Liver (tissue), 3 donors: Measurements from ENCODE around the gene PFN2.
"Not testable (repeated sequence)": the region's sequence is repeated elsewhere in the genome, so short reads cannot be mapped to it uniquely, and the experiment has no call there.

ENCODE experiments used
- EGR1 ChIP-seq, 2 donors: IDR thresholded peaks; 2 replicates each; pipeline ENCODE4 v1.6.1; 2016 to 2018; ENCODE audit warnings: antibody characterized with exemption in 2 of 2, low read depth in 2 of 2
- FOXA2 ChIP-seq: IDR thresholded peaks from 2 replicates; pipeline ENCODE4 v1.6.1; 2016; ENCODE audit warnings: antibody characterized with exemption
- HNF4G ChIP-seq: IDR thresholded peaks from 2 replicates; pipeline ENCODE4 v1.6.1; 2016; ENCODE audit warnings: antibody characterized with exemption
- JUND ChIP-seq, 2 donors: IDR thresholded peaks; 2 replicates each; pipeline ENCODE4 v1.6.1; 2016; ENCODE audit warnings: antibody characterized with exemption in 2 of 2
- RAD21 ChIP-seq, 2 donors: IDR thresholded peaks; 2 replicates each; pipeline ENCODE4 v1.6.1; 2016; ENCODE audit warnings: antibody characterized with exemption in 2 of 2, mild to moderate bottlenecking in 2 of 2
- YY1 ChIP-seq: IDR thresholded peaks from 2 replicates; pipeline ENCODE4 v1.6.1; 2016; ENCODE audit warnings: antibody characterized with exemption, mild to moderate bottlenecking
- TF ChIP-seq, protein P1 (sequence below): fragments of 150-350 bp; IDR thresholded peaks from 2 replicates; pipeline ENCODE4 v1.5.1; 2017; ENCODE audit warnings: improper control_type of control experiment, low read depth, low read length; ENCODE audit not compliant: missing input control
- TF ChIP-seq, protein P2 (sequence below): IDR thresholded peaks from 2 replicates; pipeline ENCODE4 v1.6.1; 2016; ENCODE audit warnings: antibody characterized with exemption, mild to moderate bottlenecking
- TF ChIP-seq, protein P3 (sequence below): IDR thresholded peaks from 2 replicates; pipeline ENCODE4 v1.6.1; 2016; ENCODE audit warnings: antibody characterized with exemption
- TF ChIP-seq, protein P4 (sequence below): IDR thresholded peaks from 2 replicates; pipeline ENCODE4 v1.6.1; 2016; ENCODE audit warnings: antibody characterized with exemption
- donor health status: healthy.
- donor health status: healthy.

DNA sequence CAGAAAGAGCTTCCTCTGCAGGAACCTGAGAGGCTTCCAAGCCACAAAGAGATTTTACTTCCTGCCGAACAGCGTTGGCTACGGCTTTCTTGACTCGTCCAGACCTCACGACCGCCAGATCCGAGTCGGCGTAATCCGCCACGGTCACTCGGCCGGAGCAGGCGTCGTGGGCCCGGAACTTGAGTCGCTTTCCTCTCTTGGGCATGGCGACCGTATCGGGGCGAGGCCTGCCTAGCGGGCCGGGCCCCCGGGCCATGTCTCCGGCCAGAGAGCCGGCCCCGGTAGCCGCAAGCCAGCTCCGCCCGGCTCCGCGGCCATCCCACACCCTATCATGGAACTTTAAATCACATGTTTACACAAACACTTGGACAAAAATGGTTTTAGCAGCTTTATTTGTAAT, 12.4 kb upstream of the PFN2 start:
- TF ChIP-seq, protein P1, sequence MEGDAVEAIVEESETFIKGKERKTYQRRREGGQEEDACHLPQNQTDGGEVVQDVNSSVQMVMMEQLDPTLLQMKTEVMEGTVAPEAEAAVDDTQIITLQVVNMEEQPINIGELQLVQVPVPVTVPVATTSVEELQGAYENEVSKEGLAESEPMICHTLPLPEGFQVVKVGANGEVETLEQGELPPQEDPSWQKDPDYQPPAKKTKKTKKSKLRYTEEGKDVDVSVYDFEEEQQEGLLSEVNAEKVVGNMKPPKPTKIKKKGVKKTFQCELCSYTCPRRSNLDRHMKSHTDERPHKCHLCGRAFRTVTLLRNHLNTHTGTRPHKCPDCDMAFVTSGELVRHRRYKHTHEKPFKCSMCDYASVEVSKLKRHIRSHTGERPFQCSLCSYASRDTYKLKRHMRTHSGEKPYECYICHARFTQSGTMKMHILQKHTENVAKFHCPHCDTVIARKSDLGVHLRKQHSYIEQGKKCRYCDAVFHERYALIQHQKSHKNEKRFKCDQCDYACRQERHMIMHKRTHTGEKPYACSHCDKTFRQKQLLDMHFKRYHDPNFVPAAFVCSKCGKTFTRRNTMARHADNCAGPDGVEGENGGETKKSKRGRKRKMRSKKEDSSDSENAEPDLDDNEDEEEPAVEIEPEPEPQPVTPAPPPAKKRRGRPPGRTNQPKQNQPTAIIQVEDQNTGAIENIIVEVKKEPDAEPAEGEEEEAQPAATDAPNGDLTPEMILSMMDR = not testable (repeated sequence)
- not testable (repeated sequence) for TF ChIP-seq HNF4G; RAD21 (IDR thresholded peaks at IDR 0.05); JUND (IDR thresholded peaks at IDR 0.05); FOXA2; YY1; EGR1 (IDR thresholded peaks at IDR 0.05; ENCODE audit: low read depth in 2 of 2)
- TF ChIP-seq, protein P2, sequence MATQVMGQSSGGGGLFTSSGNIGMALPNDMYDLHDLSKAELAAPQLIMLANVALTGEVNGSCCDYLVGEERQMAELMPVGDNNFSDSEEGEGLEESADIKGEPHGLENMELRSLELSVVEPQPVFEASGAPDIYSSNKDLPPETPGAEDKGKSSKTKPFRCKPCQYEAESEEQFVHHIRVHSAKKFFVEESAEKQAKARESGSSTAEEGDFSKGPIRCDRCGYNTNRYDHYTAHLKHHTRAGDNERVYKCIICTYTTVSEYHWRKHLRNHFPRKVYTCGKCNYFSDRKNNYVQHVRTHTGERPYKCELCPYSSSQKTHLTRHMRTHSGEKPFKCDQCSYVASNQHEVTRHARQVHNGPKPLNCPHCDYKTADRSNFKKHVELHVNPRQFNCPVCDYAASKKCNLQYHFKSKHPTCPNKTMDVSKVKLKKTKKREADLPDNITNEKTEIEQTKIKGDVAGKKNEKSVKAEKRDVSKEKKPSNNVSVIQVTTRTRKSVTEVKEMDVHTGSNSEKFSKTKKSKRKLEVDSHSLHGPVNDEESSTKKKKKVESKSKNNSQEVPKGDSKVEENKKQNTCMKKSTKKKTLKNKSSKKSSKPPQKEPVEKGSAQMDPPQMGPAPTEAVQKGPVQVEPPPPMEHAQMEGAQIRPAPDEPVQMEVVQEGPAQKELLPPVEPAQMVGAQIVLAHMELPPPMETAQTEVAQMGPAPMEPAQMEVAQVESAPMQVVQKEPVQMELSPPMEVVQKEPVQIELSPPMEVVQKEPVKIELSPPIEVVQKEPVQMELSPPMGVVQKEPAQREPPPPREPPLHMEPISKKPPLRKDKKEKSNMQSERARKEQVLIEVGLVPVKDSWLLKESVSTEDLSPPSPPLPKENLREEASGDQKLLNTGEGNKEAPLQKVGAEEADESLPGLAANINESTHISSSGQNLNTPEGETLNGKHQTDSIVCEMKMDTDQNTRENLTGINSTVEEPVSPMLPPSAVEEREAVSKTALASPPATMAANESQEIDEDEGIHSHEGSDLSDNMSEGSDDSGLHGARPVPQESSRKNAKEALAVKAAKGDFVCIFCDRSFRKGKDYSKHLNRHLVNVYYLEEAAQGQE = not testable (repeated sequence)
- TF ChIP-seq, protein P3, sequence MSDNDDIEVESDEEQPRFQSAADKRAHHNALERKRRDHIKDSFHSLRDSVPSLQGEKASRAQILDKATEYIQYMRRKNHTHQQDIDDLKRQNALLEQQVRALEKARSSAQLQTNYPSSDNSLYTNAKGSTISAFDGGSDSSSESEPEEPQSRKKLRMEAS = not testable (repeated sequence)
- TF ChIP-seq, protein P4, sequence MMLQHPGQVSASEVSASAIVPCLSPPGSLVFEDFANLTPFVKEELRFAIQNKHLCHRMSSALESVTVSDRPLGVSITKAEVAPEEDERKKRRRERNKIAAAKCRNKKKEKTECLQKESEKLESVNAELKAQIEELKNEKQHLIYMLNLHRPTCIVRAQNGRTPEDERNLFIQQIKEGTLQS = not testable (repeated sequence)
